ENCODE data around the gene ATXN7.

The ATXN7 gene

GRCh38 chr3:63934041-63934866 lies 70.6 kb downstream of the ATXN7 start:
- peak; percentile 94 to 97 for DNase-seq

DNA sequence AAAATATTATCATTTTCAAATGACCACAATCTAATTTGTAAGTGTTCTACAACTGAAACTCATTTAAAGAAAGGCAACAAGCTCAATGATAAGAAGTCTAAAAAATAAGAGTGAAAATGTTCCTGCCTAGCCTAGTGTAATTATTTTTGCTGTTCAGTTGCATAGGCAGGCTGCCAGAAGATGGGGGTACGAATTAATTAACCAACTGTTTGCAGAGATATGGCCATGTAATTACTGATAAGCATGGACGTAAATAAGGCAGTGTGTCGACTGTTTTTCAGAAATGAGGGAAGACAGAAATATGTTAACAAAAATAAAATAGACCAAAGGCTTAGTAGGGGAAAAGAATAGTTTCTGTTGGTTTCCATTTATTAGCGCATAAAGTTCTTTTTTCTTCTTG lies 73.3 kb downstream of the ATXN7 start:
- DNase-seq, result no peak

- peak; percentile 97 to 99 for DNase-seq
Measured at GRCh38 chr3:63937661-63938651, 74.3 kb downstream of the ATXN7 start.

DNA sequence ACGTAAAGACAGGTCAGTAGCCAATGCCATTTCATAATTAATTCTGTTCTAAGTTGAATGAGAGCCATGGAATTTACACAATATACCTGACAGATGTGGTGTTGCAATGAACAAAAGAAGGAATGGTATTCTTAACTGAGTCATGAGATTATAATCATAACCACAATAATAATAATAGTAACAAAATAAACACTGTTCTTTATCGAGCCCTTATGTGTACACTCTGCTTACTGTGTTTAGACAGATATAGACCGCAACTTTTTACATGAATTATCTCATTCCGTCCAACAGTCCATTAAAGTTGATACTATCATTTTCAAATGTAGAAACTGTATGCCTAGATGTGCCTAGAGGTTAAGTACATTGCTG lies 76.7 kb downstream of the ATXN7 start:
- DNase-seq, result no peak

GRCh38 chr3:63942528-63942927 lies 78.9 kb downstream of the ATXN7 start:
- no peak for DNase-seq

DNA sequence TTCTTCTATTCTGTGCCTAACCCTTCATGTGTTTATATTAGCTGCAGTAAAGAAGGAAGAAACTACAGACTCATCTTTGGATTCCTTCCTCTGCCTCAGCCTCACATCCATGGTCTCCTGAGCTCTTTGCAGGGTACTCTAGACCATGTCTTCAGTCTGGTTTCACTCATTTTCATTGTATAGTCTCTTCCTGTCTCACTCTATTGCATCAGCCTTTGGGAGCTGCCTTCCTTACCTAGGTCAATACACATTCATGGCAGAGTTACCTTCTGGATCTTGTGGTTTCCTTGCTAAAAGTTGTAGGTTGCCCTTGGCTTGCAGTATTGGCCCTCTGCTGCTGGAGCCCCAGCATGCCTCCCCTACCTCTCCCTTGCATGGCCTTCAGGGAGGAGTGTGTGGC lies 80.0 kb downstream of the ATXN7 start:
- DNase-seq, result no peak

DNA sequence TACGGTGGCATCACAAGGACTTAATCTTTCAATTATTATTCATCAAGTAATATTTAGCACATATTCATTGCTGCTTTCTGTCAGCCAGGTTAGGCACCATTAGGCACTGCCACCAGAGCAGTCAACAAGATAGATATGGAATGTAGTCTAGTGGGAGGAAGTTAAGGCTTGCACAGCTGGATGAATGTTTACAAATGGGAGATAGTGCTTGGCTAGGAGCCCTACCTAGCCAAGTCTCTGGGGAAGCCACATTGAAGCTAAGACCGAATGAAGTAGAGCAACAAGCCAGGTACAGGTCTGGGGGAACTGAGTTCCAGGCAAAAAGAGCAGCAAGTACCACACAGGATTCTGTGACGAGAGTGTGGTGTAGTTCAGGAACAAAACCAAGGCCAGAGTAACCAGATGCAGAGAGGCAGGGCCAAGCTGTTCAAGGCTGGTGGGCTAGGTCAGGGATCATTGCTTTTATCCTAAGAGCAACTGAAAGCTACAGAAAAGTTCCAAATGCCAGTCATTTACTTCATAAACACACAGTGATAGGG lies 82.0 kb downstream of the ATXN7 start:
- no peak for DNase-seq

DNA sequence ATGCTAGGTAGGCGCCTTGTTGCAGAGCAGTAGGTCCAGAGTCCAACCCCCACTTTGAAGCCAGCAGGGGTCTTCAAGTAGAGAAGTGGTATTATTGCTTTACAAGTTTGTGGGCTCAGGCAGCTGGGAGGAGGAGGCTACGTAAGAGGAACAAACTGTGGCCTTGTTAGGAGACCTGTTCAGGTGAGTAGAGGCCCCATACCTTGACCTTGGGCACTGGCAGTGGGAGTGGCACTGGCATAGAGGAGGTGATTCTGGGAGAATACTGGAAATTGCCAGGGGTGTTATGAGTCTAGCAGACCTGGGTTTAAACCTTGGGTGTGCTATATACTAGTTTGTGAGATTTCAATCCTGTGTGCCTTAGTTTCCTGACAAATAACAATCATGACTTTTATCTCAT lies 83.1 kb downstream of the ATXN7 start:
- DNase-seq, result no peak

GRCh38 chr3:63947594-63947993 lies 83.9 kb downstream of the ATXN7 start:
- DNase-seq, result no peak

DNA sequence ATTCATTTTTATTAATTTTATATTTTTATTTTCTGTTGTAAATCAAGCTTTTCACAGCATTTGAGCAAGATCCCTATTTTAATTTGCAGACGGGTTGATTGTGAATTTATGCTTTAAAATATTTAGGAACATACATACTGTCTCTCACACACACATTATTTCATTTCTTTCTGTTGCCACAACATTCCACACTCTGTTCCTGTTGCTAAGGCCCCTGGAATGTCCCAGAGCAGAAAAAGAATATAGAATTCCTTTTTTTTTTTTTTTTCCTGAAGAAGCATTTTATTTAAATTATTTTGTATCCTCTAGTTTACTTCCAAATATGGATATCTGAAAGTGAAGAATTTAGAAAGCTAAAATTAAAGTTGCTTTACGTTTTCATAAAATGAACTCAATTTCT lies 85.3 kb downstream of the ATXN7 start:
- no peak for DNase-seq

DNA sequence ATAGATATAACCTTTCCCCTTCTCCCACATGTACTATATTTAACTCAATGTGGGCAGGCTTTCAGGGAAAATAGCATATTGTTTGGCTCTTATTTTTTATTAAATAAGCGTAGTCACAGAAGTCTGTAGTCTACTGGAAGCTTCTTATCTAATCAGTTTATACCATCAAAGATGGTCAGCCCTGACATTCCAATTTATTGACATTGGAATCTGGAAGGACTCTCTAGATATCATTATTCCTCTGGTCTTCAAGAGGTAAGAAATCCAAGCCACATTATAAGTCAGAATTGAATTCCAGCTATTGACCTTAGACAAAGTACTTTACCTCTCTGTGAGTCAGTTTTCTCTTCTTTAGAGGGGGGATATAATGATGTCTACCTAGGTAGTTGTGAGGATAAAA lies 87.0 kb downstream of the ATXN7 start:
- DNase-seq, result no peak

DNA sequence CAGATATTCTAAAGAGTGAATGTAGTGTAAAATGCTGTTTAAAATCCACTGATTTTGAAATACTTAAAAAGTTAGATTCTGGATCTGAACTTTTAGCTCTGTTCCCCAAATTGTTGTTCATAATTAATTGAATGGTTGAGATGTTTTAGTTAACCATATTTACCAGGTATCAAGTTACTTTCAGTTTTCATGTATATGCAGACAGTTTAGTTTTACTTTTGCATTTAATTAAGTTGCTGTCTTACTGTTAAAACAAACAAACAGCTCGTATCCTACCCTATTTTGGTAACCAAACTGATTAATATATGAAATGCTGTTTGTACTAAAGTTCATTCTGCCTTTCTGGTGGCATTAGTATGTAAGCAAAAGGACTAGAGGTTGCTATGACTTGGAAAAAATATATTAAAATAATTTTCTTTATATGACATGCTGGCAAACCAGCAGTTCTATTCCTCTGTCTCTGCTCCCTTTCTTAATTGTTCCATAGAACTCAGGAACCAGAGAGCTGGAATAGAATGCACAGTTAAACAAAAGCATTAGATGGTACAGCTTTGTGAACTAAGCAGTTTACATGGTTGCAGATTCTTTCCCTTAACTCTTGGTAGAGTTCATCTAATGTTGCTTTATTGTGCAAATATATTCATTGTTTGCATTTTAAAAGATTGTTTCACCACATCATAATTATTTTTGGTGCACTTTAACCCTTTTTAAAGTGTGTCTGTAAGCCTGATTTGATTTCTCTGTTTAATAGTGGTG lies 88.0 kb downstream of the ATXN7 start:
- no peak for DNase-seq

DNA sequence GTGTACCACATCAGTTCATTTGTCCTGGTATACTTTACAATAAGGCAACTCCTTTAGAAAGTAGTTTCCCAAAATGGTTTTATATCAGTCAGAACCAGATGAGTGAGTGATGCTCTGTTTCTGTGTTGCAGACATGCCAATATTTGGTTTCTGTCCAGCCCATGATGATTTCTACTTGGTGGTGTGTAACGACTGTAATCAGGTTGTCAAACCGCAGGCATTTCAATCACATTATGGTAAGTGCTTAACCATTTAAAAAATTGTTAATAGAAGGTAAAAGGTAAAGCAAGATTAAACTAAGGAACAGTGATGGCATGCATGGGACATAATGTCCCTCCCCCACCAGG lies 88.6 kb downstream of the ATXN7 start:
- DNase-seq, result no peak

- DNase-seq, result no peak
Measured at GRCh38 chr3:63954182-63954581, 90.5 kb downstream of the ATXN7 start.

- DNase-seq, result no peak
Measured at GRCh38 chr3:63955036-63955650, 91.5 kb downstream of the ATXN7 start.

- no peak for DNase-seq
Measured at GRCh38 chr3:63955830-63956545, 92.3 kb downstream of the ATXN7 start.

- no peak for DNase-seq
Measured at GRCh38 chr3:63959146-63959545, 95.5 kb downstream of the ATXN7 start.

DNA sequence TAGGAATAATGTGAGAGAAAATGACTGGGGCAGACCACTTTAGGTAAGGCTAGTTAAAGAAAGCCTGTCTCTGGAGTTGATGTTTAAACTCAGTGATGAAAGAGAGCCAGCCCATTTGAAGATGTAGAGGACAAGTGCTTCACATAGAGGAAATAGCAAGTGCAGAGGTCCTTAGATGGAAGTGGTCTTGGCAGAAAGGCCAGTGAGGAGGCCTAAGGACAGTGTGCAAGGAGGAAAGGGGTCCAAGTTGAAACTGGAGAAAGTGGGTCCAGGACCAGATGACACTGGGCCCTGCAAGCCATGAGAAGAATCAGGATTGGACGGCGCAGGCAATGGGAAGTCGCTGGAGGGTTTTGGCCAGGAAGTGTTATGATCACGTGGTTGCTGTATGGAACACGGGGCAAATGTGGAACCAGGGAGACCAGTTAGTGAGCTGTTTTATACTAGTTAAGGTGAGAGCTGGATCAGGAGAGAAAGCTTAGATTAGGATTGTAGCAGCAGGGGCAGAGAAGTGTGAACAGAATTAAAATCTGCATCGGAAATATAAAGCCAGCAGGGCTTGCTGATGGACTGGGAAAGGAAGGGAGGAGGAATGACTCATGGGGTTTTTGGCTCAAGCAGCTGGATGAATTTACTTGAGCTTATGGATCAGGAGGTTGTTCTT lies 96.5 kb downstream of the ATXN7 start:
- DNase-seq, result no peak

DNA sequence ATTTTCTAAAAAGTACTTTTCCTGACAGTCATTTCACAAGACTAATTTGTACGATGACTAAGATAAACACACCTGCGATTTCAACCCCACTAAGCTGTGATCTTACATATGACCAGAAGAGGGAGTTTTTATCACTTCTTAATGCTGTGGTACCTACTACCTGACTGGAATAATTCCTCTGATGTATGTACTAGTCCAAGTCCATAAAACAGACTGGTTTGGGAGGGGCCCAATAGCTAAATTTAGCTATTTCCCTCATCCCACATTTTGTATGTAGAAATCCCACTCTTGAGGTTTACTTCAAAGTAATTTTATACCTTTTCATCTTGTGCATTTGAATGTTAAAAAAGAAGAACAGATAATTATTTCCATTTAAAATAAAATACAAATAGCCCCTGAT lies 98.2 kb downstream of the ATXN7 start:
- DNase-seq, result peak; percentile 47 to 54

- no peak for DNase-seq
Measured at GRCh38 chr3:63963496-63963895, 99.8 kb downstream of the ATXN7 start.
